Stimulated activated naive B cell treated with anti-CD40 and anti-IgM and Interleukin-4, amounts not matched to agents 10 μg/mL and 1 μg/mL and 100 μg/mL, for 72 hours (primary cell): ENCODE results near the gene CDH5.

Experiments used
- ATAC-seq, 2 donors: fragments of 150-1000 bp; cut with Tn5 transposase; replicated peaks; 2 replicates each; pipeline ENCODE4 v1.10.0; 2021; ENCODE audit warnings: moderate library complexity in 1 of 2
- DNase-seq: peaks from one replicate; pipeline ENCODE4 v3.0.0; 2021
- H3K27ac Mint-ChIP-seq: one replicate; pipeline ENCODE4 v1.8.0; 2022; ENCODE audit warnings: mild to moderate bottlenecking, mixed read lengths
- H3K27me3 Mint-ChIP-seq, 2 donors: one replicate each; pipeline ENCODE4 v1.8.0; 2022; ENCODE audit warnings: mixed read lengths in 2 of 2
- H3K36me3 Mint-ChIP-seq, 2 donors: one replicate each; pipeline ENCODE4 v1.8.0; 2022; ENCODE audit warnings: mixed read lengths in 2 of 2, mild to moderate bottlenecking in 1 of 2
- H3K4me1 Mint-ChIP-seq, 2 donors: one replicate each; pipeline ENCODE4 v1.8.0; 2022; ENCODE audit warnings: mixed read lengths in 2 of 2, mild to moderate bottlenecking in 1 of 2
- H3K4me3 Mint-ChIP-seq, 2 donors: one replicate each; pipeline ENCODE4 v1.8.0; 2022; ENCODE audit warnings: mild to moderate bottlenecking in 2 of 2, mixed read lengths in 2 of 2, moderate library complexity in 1 of 2
- H3K9me3 Mint-ChIP-seq, 2 donors: one replicate each; pipeline ENCODE4 v1.8.0; 2022; ENCODE audit warnings: mixed read lengths in 2 of 2, mild to moderate bottlenecking in 1 of 2

Gene CDH5

DNA sequence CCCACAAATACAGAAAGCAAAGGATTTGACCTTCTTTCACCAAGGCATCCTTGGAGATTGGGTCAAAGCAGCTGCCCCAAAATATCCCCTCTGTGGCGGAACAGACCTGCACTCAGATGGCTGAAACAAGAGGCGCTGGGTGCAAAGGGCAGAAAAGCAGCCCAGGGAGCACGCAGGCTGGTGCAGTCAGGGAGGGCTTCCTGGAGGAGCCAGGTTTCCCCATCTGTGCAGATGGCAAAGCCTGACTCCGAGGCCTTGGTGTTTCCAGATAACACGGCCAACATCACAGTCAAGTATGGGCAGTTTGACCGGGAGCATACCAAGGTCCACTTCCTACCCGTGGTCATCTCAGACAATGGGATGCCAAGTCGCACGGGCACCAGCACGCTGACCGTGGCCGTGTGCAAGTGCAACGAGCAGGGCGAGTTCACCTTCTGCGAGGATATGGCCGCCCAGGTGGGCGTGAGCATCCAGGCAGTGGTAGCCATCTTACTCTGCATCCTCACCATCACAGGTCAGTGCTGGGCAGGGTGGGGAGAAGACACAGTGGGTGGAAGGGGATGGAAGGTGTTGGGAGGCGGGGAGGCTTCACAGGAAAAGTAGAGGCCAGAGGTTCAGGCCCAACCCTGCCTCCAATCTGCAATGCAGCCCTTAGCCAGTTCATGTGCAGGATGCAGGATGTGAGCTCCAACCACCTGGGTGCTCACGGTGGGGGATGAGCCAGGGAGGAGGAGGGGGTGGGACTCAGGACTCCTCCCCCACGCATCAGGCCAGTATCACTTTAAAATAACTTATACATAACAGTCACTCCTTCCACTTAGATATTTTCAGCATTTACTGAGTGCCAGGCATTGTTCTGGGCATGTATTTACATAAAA lies 34.3 kb downstream of the CDH5 start:
- no peaks in the 10 kb centered on the region for H3K36me3 Mint-ChIP-seq
- ATAC-seq: no peak
- no peak for DNase-seq
- no peak overlapping the region for H3K27ac Mint-ChIP-seq
- H3K4me1 Mint-ChIP-seq: no peaks in the 10 kb centered on the region
- H3K9me3 Mint-ChIP-seq: peaks cover 4 to 6% of the 10 kb centered on the region in 2 donors
- H3K27me3 Mint-ChIP-seq: peaks cover 40 to 52% of the 10 kb centered on the region in 2 donors
- H3K4me3 Mint-ChIP-seq: no peak overlapping the region

DNA sequence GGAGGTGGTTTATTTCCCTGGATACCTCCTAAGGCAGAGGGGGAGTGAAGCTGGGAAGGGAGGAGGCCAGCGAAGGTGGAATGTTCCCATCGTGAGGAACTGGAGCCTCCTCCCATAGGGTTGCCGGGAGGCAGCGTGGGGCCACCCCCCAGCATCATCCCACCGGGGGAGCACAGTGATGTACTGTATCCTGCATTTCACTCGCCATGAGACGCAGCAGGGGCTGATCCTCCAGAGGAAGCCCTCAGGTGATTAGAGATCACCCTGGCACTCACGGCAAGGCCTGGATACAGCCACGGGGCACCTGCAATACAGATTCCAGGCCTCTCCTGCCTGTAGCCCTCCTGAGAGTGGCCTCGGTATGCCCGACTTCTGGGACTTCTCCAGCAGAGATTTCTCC lies 35.1 kb downstream of the CDH5 start:
- Mint-ChIP-seq H3K27ac (no peak overlapping the region), H3K27me3 (peaks cover 41 to 53% of the 10 kb centered on the region in 2 donors), H3K9me3 (peaks cover 4 to 6% of the 10 kb centered on the region in 2 donors), H3K4me3 (no peak overlapping the region), H3K4me1 (peaks cover 0 to 5% of the 10 kb centered on the region in 2 donors), H3K36me3 (no peaks in the 10 kb centered on the region)
- ATAC-seq: no peak
- DNase-seq: no peak

DNA sequence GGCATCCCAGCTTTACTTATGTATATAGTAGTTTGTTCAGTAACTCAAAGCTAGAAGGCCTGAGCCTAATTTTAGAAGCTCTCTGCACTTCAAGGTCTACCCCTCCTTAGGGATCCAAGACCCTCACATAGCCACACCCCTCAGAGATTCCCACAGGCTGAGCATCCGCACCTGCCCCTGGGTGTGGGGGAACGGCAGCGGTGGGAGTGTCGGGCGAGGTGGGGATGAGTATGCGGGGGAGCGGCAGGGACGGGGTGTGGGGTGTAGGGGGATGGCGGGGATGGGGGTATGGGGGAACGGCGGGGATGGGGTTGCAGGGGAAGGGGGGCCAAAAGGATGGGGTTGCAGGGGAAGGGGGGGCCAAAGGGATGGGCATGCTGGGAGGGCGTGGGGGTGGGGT lies 35.7 kb downstream of the CDH5 start:
- no peaks in the 10 kb centered on the region for H3K36me3 Mint-ChIP-seq
- H3K4me3 Mint-ChIP-seq: no peak overlapping the region
- ATAC-seq: no peak
- no peak for DNase-seq
- H3K4me1 Mint-ChIP-seq: peaks cover 3 to 11% of the 10 kb centered on the region in 2 donors
- peaks cover 45 to 59% of the 10 kb centered on the region in 2 donors for H3K27me3 Mint-ChIP-seq
- peaks cover 4 to 6% of the 10 kb centered on the region in 2 donors for H3K9me3 Mint-ChIP-seq
- no peak overlapping the region for H3K27ac Mint-ChIP-seq

DNA sequence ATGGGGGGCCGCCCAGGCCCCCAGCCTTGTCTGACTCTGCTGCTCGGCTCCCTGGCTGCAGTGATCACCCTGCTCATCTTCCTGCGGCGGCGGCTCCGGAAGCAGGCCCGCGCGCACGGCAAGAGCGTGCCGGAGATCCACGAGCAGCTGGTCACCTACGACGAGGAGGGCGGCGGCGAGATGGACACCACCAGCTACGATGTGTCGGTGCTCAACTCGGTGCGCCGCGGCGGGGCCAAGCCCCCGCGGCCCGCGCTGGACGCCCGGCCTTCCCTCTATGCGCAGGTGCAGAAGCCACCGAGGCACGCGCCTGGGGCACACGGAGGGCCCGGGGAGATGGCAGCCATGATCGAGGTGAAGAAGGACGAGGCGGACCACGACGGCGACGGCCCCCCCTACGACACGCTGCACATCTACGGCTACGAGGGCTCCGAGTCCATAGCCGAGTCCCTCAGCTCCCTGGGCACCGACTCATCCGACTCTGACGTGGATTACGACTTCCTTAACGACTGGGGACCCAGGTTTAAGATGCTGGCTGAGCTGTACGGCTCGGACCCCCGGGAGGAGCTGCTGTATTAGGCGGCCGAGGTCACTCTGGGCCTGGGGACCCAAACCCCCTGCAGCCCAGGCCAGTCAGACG lies 36.2 kb downstream of the CDH5 start:
- Mint-ChIP-seq H3K9me3 (peaks cover 4 to 6% of the 10 kb centered on the region in 2 donors), H3K36me3 (no peaks in the 10 kb centered on the region), H3K4me3 (no peak overlapping the region), H3K27me3 (peaks cover 45 to 57% of the 10 kb centered on the region in 2 donors), H3K4me1 (peaks cover 3 to 11% of the 10 kb centered on the region in 2 donors), H3K27ac (peak overlapping the region; percentile 51)
- DNase-seq (no peak), ATAC-seq (no peak)

DNA sequence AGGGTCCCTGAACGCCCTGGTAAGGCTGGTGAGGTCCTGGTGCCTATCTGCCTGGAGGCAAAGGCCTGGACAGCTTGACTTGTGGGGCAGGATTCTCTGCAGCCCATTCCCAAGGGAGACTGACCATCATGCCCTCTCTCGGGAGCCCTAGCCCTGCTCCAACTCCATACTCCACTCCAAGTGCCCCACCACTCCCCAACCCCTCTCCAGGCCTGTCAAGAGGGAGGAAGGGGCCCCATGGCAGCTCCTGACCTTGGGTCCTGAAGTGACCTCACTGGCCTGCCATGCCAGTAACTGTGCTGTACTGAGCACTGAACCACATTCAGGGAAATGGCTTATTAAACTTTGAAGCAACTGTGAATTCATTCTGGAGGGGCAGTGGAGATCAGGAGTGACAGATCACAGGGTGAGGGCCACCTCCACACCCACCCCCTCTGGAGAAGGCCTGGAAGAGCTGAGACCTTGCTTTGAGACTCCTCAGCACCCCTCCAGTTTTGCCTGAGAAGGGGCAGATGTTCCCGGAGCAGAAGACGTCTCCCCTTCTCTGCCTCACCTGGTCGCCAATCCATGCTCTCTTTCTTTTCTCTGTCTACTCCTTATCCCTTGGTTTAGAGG lies 37.1 kb downstream of the CDH5 start:
- Mint-ChIP-seq H3K4me1 (peaks cover 7 to 18% of the 10 kb centered on the region in 2 donors), H3K27ac (no peak overlapping the region), H3K27me3 (peaks cover 41 to 48% of the 10 kb centered on the region in 2 donors), H3K9me3 (peaks cover 4 to 6% of the 10 kb centered on the region in 2 donors), H3K4me3 (no peak overlapping the region), H3K36me3 (no peaks in the 10 kb centered on the region)
- ATAC-seq: no peak
- no peak for DNase-seq

DNA sequence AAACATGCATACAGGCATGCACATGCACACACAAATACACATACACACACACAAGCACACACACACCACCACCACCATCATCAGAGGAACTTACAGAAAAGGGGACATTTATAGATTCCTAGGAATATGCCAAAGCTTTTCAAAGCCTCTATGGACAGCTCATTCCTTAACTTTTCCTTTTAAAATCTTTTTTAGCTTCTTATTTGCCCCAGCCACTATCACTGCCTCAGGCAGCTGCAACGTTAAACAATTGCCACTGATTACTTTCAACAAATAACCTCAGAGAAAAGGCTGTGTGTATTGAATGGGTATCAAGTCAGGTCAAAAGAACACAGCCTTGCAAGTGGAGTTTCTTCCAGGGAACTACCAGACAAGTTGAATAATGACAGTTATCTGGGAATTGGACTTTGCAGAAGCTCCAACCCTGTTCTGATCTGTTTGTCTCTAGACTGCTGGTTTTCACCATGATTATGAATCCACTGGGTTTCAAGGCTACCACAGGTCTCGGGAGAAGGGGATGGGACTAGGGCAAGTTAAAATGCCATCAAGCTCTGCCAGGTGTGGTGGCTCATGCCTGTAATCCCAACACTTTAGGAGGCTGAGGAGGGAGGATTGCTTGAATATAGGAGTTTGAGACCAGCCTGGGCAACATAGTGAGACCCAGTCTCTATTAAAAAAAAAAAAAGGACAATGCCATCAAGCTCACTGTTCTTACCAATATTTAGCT lies 38.7 kb downstream of the CDH5 start:
- no peak overlapping the region for H3K27ac Mint-ChIP-seq
- H3K27me3 Mint-ChIP-seq: peaks cover 50 to 54% of the 10 kb centered on the region in 2 donors
- peaks cover 4 to 6% of the 10 kb centered on the region in 2 donors for H3K9me3 Mint-ChIP-seq
- H3K4me1 Mint-ChIP-seq: peaks cover 7 to 19% of the 10 kb centered on the region in 2 donors
- no peak for DNase-seq
- H3K36me3 Mint-ChIP-seq: no peaks in the 10 kb centered on the region
- ATAC-seq: no peak
- H3K4me3 Mint-ChIP-seq: no peak overlapping the region

DNA sequence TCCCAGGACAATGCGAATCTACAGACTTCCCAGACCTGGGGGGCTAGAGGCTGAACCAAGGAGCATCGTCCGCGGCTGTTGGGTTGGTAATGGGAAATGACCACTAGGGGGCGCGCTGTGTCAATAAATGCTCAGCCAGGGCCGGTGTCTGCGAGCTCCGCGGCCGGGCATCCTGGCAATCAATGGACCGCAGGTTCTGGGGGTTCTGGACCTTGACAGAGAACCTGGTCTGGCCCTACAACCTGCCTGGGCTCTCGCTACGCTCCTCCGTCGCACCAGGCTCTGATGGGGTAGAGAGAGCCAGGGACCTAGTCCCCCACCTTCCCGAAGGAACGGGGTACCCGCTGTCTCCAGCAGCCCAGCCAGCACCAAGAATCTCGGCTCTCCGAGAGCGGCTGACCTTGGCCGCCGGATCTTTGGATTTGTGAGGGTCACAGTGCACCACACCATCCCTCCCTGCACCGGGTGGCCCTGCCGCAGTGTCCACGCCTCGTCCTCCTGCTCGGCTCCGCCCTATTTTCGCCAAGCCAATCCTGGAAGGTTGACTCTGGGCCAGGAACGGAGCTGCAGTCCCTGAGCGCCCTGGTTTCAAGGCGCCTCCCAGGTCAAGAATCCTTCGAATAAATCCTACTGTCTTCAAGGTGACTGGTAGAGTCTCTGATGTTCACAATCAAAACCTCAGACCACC lies 40.2 kb downstream of the CDH5 start:
- DNase-seq (peak; percentile 71), ATAC-seq (peak; percentile 91 to 95)
- peaks cover 46 to 58% of the 10 kb centered on the region in 2 donors for H3K27me3 Mint-ChIP-seq
- peak overlapping the region; percentile 75 to 79 for H3K4me3 Mint-ChIP-seq
- H3K4me1 Mint-ChIP-seq: peaks cover 7 to 19% of the 10 kb centered on the region in 2 donors
- H3K36me3 Mint-ChIP-seq: no peaks in the 10 kb centered on the region
- peaks cover 4 to 6% of the 10 kb centered on the region in 2 donors for H3K9me3 Mint-ChIP-seq
- H3K27ac Mint-ChIP-seq: no peak overlapping the region

DNA sequence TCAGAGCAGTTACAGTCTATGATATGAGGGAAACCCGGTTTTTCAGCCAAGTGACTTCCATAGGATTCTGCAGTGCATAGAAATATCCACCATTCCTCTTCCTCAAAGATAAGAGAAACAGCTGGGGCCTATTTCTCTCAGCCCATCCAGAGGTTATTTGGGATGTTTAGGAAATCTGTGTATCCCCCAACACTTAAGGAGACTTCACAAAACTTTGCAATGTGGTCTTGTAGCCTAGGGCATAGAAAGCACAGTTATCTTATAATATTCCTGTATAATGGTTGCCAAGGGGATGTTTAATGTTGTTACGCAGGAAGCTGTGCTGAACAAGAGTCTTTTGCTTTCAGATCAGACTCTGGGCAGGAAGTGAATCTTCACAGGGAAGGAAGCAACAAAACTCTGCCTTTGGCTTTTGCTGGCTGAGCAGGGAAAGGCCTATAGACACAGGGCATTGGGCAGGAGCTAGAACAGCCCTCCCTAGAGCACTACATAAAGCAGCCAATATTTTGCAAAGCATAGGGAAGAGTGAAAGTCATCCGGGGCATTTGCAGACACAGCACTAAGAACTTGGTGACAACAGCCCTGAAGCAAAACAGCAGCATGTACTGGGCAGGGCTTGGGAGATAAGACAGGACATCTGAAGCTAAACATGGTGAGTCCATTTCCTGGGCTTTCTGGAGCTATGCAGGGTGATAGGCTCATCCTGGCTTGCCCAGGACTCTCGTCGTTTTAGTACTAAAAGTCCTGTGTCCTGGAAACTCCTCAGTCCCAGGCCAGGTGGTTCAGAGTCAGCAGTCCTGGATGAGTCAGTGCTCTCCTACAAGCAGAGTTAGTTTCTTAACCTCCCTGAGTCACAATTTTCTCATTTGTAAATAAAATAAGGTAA lies 41.9 kb downstream of the CDH5 start:
- Mint-ChIP-seq H3K4me3 (peak overlapping the region in 1 of 2 donors; percentile 80), H3K9me3 (peaks cover 4 to 6% of the 10 kb centered on the region in 2 donors), H3K4me1 (peaks cover 7 to 19% of the 10 kb centered on the region in 2 donors), H3K27me3 (peaks cover 52 to 54% of the 10 kb centered on the region in 2 donors), H3K27ac (peak overlapping the region; percentile 7), H3K36me3 (no peaks in the 10 kb centered on the region)
- DNase-seq (no peak), ATAC-seq (peak; percentile 35 to 52)

DNA sequence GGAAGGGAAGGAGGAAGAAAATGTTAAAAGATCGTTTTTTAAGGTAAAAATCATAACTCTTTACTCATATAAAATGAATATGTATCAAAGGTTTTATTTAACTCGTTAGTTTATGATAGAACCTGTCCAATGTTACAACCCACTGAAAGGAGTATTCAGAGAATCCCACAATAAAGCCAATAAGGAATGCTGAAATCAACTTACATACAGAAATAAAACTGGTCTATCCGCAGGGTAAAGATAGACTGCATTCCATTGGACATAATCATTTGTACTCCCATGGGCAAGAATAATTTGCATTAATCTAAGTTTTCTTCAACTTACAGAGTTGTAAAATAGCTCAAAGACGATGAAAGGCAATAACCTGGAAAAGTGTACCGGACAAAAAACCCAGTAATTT lies 42.7 kb downstream of the CDH5 start:
- Mint-ChIP-seq H3K27ac (no peak overlapping the region), H3K4me1 (peaks cover 7 to 19% of the 10 kb centered on the region in 2 donors), H3K36me3 (no peaks in the 10 kb centered on the region), H3K4me3 (no peak overlapping the region), H3K9me3 (peaks cover 4 to 6% of the 10 kb centered on the region in 2 donors), H3K27me3 (peaks cover 45 to 48% of the 10 kb centered on the region in 2 donors)
- no peak for DNase-seq
- ATAC-seq: no peak

DNA sequence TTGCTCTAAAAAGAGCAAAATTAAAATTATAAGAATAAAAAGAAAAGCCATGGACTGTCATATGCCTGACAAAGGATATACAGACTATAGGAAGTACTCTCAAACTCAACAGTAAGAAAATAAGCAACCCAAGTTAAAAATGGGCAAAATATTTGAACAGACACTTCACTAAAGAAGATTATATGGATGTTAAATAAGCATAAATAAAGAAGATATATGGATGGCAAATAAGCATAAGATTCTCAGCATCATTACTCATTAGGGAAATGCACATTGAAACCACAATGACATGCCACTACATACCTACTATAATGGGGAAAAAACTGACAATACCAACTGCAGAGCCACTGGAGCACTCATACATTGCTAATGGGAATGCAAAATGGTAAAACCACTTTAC lies 45.7 kb downstream of the CDH5 start:
- no peak overlapping the region for H3K27ac Mint-ChIP-seq
- no peak overlapping the region for H3K4me3 Mint-ChIP-seq
- peaks cover 0 to 3% of the 10 kb centered on the region in 2 donors for H3K9me3 Mint-ChIP-seq
- peaks cover 6 to 8% of the 10 kb centered on the region in 2 donors for H3K4me1 Mint-ChIP-seq
- DNase-seq: no peak
- no peak for ATAC-seq
- H3K27me3 Mint-ChIP-seq: peaks cover 23 to 31% of the 10 kb centered on the region in 2 donors
- H3K36me3 Mint-ChIP-seq: peaks cover 0 to 2% of the 10 kb centered on the region in 2 donors

DNA sequence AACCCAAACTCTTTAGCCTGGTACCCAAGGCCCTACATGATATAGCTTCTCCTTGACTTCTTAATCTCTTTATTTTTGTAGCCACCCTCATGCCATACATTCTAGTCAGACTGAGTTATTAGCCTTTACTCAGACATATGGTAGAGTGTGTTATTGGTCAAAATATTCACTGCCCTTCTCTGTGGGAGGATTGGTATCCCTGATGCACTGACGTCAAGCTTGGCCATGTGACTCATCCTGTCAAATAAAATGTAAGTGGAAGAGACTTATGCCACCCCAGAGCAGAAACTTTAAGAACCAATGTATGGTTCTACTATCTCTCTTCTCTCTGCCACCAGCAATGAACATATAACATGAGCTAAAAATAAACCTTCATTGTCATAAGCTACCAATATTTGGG lies 48.4 kb downstream of the CDH5 start:
- Mint-ChIP-seq H3K27me3 (peaks cover 19 to 25% of the 10 kb centered on the region in 2 donors), H3K4me3 (no peak overlapping the region)
- no peak for DNase-seq

DNA sequence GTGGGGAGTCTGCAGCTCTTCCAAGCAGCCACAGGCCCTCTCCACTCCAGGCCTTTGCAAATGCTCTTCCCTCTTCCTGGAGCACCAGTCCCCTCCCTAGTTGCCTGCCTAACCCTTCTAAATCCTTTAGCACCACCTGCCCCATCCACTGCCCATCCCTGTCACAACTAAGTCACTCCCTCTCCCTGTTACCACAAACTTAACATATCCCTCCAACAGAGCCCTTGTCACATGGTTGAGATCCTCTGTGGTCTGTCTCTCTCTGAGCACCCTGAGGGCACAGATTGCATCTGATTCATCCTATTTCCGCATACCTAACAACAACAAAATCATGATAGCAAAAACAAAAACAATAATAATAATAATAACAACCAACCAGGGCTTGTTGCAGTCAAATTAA lies 49.6 kb downstream of the CDH5 start:
- H3K9me3 Mint-ChIP-seq: peaks cover 0 to 3% of the 10 kb centered on the region in 2 donors
- DNase-seq (no peak), ATAC-seq (no peak)
- peaks cover 10 to 13% of the 10 kb centered on the region in 2 donors for H3K4me1 Mint-ChIP-seq
- H3K27me3 Mint-ChIP-seq: peaks cover 17% of the 10 kb centered on the region in 2 donors
- H3K4me3 Mint-ChIP-seq: no peak overlapping the region
- peaks cover 0 to 2% of the 10 kb centered on the region in 2 donors for H3K36me3 Mint-ChIP-seq
- no peak overlapping the region for H3K27ac Mint-ChIP-seq

More for the DNA sequence above, 48.4 kb downstream of the CDH5 start:
- H3K36me3 Mint-ChIP-seq: peaks cover 0 to 2% of the 10 kb centered on the region in 2 donors
- no peak for ATAC-seq
- H3K9me3 Mint-ChIP-seq: peaks cover 0 to 3% of the 10 kb centered on the region in 2 donors
- H3K27ac Mint-ChIP-seq: no peak overlapping the region
- H3K4me1 Mint-ChIP-seq: peaks cover 10 to 13% of the 10 kb centered on the region in 2 donors
